GM18868 (cell line): ENCODE data around the gene GARIN5A.
"Not testable (repeated sequence)": the region's sequence is repeated elsewhere in the genome, so short reads cannot be mapped to it uniquely, and the experiment has no call there.

Source experiments
- ATAC-seq: cut with Tn5 transposase; IDR thresholded peaks from one replicate; pipeline ENCODE4 v1.9.1; 2021; ENCODE audit warnings: mild to moderate bottlenecking, moderate library complexity; ENCODE audit not compliant: unreplicated experiment

Gene GARIN5A

GRCh38 chr19:50465986-50466705 lies 10.5 kb downstream of the GARIN5A start:
- ATAC-seq = no peak

GRCh38 chr19:50465000-50465399 lies 11.6 kb downstream of the GARIN5A start:
- ATAC-seq = no peak

- no peak for ATAC-seq
Observed at GRCh38 chr19:50464348-50464747, 12.3 kb downstream of the GARIN5A start.

- no peak for ATAC-seq
Observed at GRCh38 chr19:50462970-50463369, 13.7 kb downstream of the GARIN5A start.

GRCh38 chr19:50461066-50461875 lies 15.4 kb downstream of the GARIN5A start:
- no peak for ATAC-seq

GRCh38 chr19:50460161-50460765 lies 16.4 kb downstream of the GARIN5A start:
- ATAC-seq = peak; percentile 48

- no peak for ATAC-seq
Observed at GRCh38 chr19:50459638-50460037, 17.0 kb downstream of the GARIN5A start.

GRCh38 chr19:50459067-50459456 lies 17.6 kb downstream of the GARIN5A start:
- no peak for ATAC-seq

- ATAC-seq = no peak
Observed at GRCh38 chr19:50458396-50459066, 18.1 kb downstream of the GARIN5A start.

- no peak for ATAC-seq
Observed at GRCh38 chr19:50457300-50457699, 19.3 kb downstream of the GARIN5A start.

GRCh38 chr19:50455992-50456391 lies 20.7 kb downstream of the GARIN5A start:
- ATAC-seq = no peak

GRCh38 chr19:50453243-50453642 lies 23.4 kb downstream of the GARIN5A start:
- ATAC-seq = no peak

GRCh38 chr19:50451223-50451534 lies 25.5 kb downstream of the GARIN5A start:
- no peak for ATAC-seq

- no peak for ATAC-seq
Observed at GRCh38 chr19:50450369-50451222, 26.1 kb downstream of the GARIN5A start.

GRCh38 chr19:50449236-50449899 lies 27.3 kb downstream of the GARIN5A start:
- ATAC-seq = no peak

- ATAC-seq = no peak
Observed at GRCh38 chr19:50447750-50448149, 28.9 kb downstream of the GARIN5A start.

GRCh38 chr19:50447053-50447452 lies 29.6 kb downstream of the GARIN5A start:
- no peak for ATAC-seq

GRCh38 chr19:50444059-50444458 lies 32.6 kb downstream of the GARIN5A start:
- ATAC-seq = no peak

GRCh38 chr19:50439130-50439529 lies 37.5 kb downstream of the GARIN5A start:
- not testable (repeated sequence) for ATAC-seq

- no peak for ATAC-seq
Observed at GRCh38 chr19:50437862-50438449, 38.7 kb downstream of the GARIN5A start.
